ENCODE measurements around the gene TLR6. TPM values are rescaled to one million over a fixed set of nuclear protein-coding genes. Genes with fewer than 3 reads are reported as not detected.
"Not testable (repeated sequence)": the region's sequence is repeated elsewhere in the genome, so short reads cannot be mapped to it uniquely, and the experiment has no call there.

TLR6 gene
- total RNA-seq, 2 experiments from 2014 or later = 1.6 to 2.0 TPM

DNA sequence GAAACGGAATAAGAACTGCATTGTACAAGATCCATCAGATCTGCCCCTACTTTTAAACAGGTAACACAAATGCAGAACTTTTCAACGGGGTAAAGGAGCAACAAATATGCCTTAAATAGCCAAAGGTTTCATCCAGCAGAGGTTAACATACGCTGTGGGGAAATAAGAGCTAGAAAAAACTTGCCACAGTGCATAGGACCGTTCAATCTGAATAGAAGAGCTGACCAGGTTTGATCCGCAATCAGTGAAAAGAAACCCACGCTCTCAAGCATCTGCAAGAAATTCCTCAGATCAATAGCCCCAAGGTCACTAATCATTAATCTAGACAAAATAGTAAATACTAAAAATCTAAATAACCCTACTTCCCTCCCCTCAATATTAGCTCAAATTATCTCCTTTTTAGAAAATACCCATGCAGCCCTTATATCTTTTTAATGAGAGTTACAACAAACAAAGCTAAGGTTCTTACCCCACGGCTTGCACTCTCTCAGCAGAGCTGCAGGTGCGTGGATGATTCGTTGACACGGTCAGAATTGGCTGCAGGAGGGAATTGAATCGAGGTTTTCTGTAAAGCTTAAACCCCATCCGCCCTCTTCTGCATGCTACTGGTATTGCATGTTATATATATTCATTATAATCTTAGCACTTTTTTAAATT, 74.0 kb downstream of the TLR6 start, which contains the start of gene TLR10:
Gene TLR10 (minus strand): TSS at position 539 of the 657 bp plus-strand sequence. CDS start 7,400 bp downstream, outside the sequence.
- ATAC-seq (peak; percentile 92), DNase-seq (peak; percentile 57)
- Mint-ChIP-seq H3K36me3 (ENCODE audit: low read depth) (no peaks in the 10 kb centered on the region), H3K4me3 (no peak within 1 kb of the TSS), H3K27ac (no peak within 1 kb of the TSS), H3K27me3 (no peaks in the 10 kb centered on the region), H3K4me1 (ENCODE audit: low read depth) (peaks cover 4% of the 10 kb centered on the region), H3K9me3 (no peaks in the 10 kb centered on the region)
- intact Hi-C loops (cut with micrococcal nuclease) = no loop called here
- TF ChIP-seq, protein P1, sequence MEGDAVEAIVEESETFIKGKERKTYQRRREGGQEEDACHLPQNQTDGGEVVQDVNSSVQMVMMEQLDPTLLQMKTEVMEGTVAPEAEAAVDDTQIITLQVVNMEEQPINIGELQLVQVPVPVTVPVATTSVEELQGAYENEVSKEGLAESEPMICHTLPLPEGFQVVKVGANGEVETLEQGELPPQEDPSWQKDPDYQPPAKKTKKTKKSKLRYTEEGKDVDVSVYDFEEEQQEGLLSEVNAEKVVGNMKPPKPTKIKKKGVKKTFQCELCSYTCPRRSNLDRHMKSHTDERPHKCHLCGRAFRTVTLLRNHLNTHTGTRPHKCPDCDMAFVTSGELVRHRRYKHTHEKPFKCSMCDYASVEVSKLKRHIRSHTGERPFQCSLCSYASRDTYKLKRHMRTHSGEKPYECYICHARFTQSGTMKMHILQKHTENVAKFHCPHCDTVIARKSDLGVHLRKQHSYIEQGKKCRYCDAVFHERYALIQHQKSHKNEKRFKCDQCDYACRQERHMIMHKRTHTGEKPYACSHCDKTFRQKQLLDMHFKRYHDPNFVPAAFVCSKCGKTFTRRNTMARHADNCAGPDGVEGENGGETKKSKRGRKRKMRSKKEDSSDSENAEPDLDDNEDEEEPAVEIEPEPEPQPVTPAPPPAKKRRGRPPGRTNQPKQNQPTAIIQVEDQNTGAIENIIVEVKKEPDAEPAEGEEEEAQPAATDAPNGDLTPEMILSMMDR (IDR thresholded peaks at IDR 0.05) = peak; percentile 76
- ChIA-PET CTCF (interaction anchor here (0.6 to 7.8 kb wide), 42 partner anchors 9 to 777 kb away, joined by 3 to 151 read pairs (median 4); partner anchors contain the start of genes FAM114A1, TLR1 and TLR6), POLR2A (interaction anchor here (0.6 to 0.9 kb wide), 2 partner anchors 62 to 900 kb away, joined by 3 to 4 read pairs; no protein-coding TSS in a partner anchor)

DNA sequence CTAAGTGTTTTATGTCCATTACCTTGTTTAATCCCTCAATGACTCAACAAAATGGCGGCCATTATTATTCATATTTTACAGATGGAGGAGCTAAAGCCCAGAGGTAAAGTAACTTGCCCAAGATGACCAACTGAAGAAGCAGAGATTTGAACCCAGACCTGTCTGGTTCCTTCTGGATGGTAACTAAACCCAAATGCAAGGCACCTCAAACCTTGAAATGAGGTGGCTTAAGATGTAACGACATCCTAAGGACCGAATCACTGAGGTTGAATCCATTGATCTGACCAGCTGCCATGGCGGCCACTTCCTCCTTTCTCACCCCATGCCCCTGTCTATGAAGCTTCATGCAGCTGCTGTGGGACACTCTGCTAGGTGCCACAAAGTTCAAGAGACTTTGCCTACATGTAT, 74.8 kb downstream of the TLR6 start:
- Mint-ChIP-seq H3K9me3 (no peaks in the 10 kb centered on the region), H3K27ac (no peak overlapping the region), H3K36me3 (ENCODE audit: low read depth) (no peaks in the 10 kb centered on the region), H3K27me3 (no peaks in the 10 kb centered on the region), H3K4me3 (no peak overlapping the region), H3K4me1 (ENCODE audit: low read depth) (peaks cover 4% of the 10 kb centered on the region)
- ChIA-PET CTCF (interaction anchor here (0.9 to 7.8 kb wide), 31 partner anchors 9 to 776 kb away, joined by 3 to 151 read pairs (median 5); partner anchors contain the start of genes FAM114A1, TLR1 and TLR6), POLR2A (interaction anchor here (0.6 kb wide), 1 partner anchor 901 kb away, joined by 3 read pairs; no protein-coding TSS in a partner anchor)
- ATAC-seq (no peak), DNase-seq (no peak)
- intact Hi-C loops (cut with micrococcal nuclease) = no loop called here
- TF ChIP-seq, protein P1 (IDR thresholded peaks at IDR 0.05) = no peak

DNA sequence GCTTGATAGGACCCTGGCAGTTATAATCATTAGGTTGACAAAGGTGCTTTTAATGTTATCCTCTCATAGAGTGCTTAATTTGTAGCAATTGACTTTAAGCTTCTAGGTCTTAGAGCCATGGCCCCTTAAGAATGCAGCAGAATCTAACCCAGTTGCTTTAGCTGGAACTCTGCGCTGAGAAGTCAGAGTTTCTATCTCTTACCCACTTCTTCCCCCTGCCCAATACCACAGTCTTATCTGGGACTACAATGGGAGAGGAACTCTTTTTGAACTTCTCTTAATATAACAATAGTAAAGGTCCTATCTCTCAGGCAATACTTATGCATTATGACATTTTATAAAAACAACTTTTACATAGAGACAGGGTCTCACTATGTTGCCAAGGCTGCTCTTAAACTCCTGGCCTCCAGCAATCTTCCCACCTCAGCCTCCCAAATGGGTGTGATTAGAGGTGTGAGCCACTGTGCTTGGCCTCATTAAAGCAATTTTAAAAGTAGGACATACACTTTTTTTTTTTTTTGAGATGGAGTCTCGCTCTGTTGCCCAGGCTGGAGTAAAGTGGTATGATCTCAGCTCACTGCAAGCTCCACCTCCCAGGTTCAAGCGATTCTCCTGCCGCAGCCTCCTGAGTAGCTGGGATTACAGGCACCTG, 75.7 kb downstream of the TLR6 start:
- Mint-ChIP-seq H3K9me3 (no peaks in the 10 kb centered on the region), H3K27ac (no peak overlapping the region), H3K4me3 (no peak overlapping the region), H3K4me1 (ENCODE audit: low read depth) (peaks cover 4% of the 10 kb centered on the region), H3K27me3 (no peaks in the 10 kb centered on the region), H3K36me3 (ENCODE audit: low read depth) (no peaks in the 10 kb centered on the region)
- ATAC-seq = no peak
- intact Hi-C loops (cut with micrococcal nuclease) = no loop called here
- POLR2A ChIA-PET = no interaction called here
- CTCF ChIA-PET = interaction anchor here (0.9 to 7.8 kb wide), 11 partner anchors 10 to 601 kb away, joined by 3 to 151 read pairs (median 6); partner anchors contain the start of gene TLR1
- DNase-seq = no peak
- TF ChIP-seq, protein P1 (IDR thresholded peaks at IDR 0.05) = no peak

DNA sequence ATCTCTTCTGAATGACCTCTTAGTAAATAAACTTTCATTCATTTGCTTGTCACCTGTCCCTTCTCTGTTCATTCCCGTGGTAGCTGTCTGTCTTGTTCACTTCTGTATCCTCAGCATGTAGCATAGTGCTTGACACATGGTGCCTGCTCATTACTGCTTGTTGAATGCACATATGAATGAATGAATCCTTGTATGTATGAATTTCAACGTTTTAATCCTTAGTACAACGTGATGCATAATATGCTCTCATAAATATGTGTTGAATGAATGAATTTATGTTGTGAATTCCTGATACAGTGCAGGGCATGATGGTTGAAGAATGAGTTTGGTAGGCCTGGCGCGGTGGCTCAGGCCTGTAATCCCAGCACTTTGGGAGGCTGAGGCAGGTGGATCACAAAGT, 76.8 kb downstream of the TLR6 start:
- no peak for DNase-seq
- TF ChIP-seq, protein P1 (IDR thresholded peaks at IDR 0.05) = no peak
- H3K4me3 Mint-ChIP-seq = no peak overlapping the region
- H3K27ac Mint-ChIP-seq = no peak overlapping the region
- no peaks in the 10 kb centered on the region for H3K9me3 Mint-ChIP-seq
- ChIA-PET POLR2A (no interaction called here), CTCF (interaction anchor here (1.4 to 7.8 kb wide), 4 partner anchors 18 to 600 kb away, joined by 5 to 151 read pairs (median 17); partner anchors contain the start of gene TLR1)
- ATAC-seq = no peak
- intact Hi-C loops (cut with micrococcal nuclease) = no loop called here
- H3K27me3 Mint-ChIP-seq = no peaks in the 10 kb centered on the region
- H3K36me3 Mint-ChIP-seq (ENCODE audit: low read depth) = no peaks in the 10 kb centered on the region
- peaks cover 4% of the 10 kb centered on the region for H3K4me1 Mint-ChIP-seq (ENCODE audit: low read depth)

DNA sequence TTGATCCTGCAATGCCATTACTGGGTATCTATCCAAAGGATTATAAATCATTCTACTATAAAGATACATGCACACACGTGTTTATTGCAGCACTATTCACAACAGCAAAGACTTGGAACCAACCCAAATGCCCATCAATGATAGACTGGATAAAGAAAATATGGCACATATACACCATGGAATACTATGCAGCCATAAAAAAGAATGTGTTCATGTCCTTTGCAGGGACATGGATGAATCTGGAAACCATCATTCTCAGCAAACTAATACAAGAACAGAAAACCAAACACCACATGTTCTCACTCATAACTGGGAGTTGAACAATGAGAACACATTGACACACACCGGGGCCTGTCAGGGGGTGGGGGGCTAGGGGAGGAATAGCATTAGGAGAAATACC, 78.7 kb downstream of the TLR6 start:
- DNase-seq; H3K9me3 Mint-ChIP-seq; H3K36me3 Mint-ChIP-seq (ENCODE audit: low read depth); H3K4me3 Mint-ChIP-seq; CTCF ChIA-PET; H3K4me1 Mint-ChIP-seq (ENCODE audit: low read depth); H3K27me3 Mint-ChIP-seq; POLR2A ChIA-PET; H3K27ac Mint-ChIP-seq; ATAC-seq; intact Hi-C loops (cut with micrococcal nuclease): not testable (repeated sequence)

All from activated CD8-positive, alpha-beta T cell treated with anti-CD3 and anti-CD28 coated beads for 36 hours (primary cell).